OCI-LY1 (cell line): ENCODE results near the gene AKR1C2.
"Not testable (repeated sequence)": the region's sequence is repeated elsewhere in the genome, so short reads cannot be mapped to it uniquely, and the experiment has no call there.

Experiments
- CTCF ChIP-seq: fragments of 200-600 bp; sonication (generic), shearing (Covaris generic); IDR thresholded peaks from 2 replicates; pipeline ENCODE4 v1.5.1; 2017; ENCODE audit warnings: mild to moderate bottlenecking, antibody characterized with exemption, low read length, moderate library complexity, mixed read lengths
- EZH2 ChIP-seq: fragments of 200-600 bp; sonication (generic), shearing (Covaris generic); IDR thresholded peaks from 2 replicates; pipeline ENCODE4 v1.8.0; 2017; ENCODE audit warnings: borderline replicate concordance, mixed run types, mild to moderate bottlenecking, antibody characterized with exemption, low read length, moderate library complexity, mixed read lengths

GRCh38 chr10:4973294-4973693 is 30.4 kb downstream of the AKR1C2 start:
- not testable (repeated sequence) for TF ChIP-seq CTCF, EZH2
